H1 (cell line): Measurements from ENCODE around the gene MUC5AC. TPM values are rescaled to one million over a fixed set of nuclear protein-coding genes. Genes with fewer than 3 reads are reported as not detected.

Source experiments
- FOSL1 ChIP-seq: IDR thresholded peaks from 2 replicates; pipeline ENCODE4 v1.6.1; 2011; ENCODE audit warnings: mild to moderate bottlenecking, low read depth, low read length, moderate library complexity; ENCODE audit not compliant: insufficient read depth
- RXRA ChIP-seq: IDR thresholded peaks from 2 replicates; pipeline ENCODE4 v1.6.1; 2011; ENCODE audit warnings: low read depth, mild to moderate bottlenecking, low read length, moderate library complexity; ENCODE audit not compliant: insufficient read depth
- SP2 ChIP-seq: IDR thresholded peaks from 2 replicates; pipeline ENCODE4 v1.6.1; 2012; ENCODE audit warnings: mild to moderate bottlenecking, low read length, inconsistent platforms
- TAF1 ChIP-seq: IDR thresholded peaks from 2 replicates; pipeline ENCODE4 v1.6.1; 2011; ENCODE audit warnings: mild to moderate bottlenecking, low read depth, low read length
- TCF12 ChIP-seq: IDR thresholded peaks from 2 replicates; pipeline ENCODE4 v1.6.1; 2011; ENCODE audit warnings: low read depth, mild to moderate bottlenecking, low read length
- YY1 ChIP-seq: IDR thresholded peaks from 2 replicates; pipeline ENCODE4 v1.6.1; 2011; ENCODE audit warnings: low read depth, mild to moderate bottlenecking, low read length
- polyA plus RNA-seq, 7 experiments: library from polyadenylated mRNA; depleted of rRNA in 3 of 7; stranded (reverse) in 5 of 7; unstranded in 2 of 7; fragments of >200 nt in 5 of 7; fragments of 200-250 nt in 2 of 7; gene quantifications; 1 replicate in 5 of 7; 2 replicates in 1 of 7; 4 replicates in 1 of 7; pipeline versions ENCODE4 v1.2.1 to v1.2.3, GENCODE V29; 2011 to 2013; ENCODE audit warnings: missing spikeins in 2 of 7, mixed read lengths in 2 of 7
- total RNA-seq: library from RNA; stranded (reverse); fragmentation: NEBNext Ultra II Directional; extraction: Animal tissue kit (Norgen Biotek cat#: 25700); gene quantifications from 2 replicates; pipeline ENCODE4 v1.2.1, GENCODE V29; 2021

The MUC5AC gene
- total and polyA plus RNA-seq, 2 of the 8 experiments (the other 6 are each of a cell fraction or from before 2014, with no cell fraction given): not detected

DNA sequence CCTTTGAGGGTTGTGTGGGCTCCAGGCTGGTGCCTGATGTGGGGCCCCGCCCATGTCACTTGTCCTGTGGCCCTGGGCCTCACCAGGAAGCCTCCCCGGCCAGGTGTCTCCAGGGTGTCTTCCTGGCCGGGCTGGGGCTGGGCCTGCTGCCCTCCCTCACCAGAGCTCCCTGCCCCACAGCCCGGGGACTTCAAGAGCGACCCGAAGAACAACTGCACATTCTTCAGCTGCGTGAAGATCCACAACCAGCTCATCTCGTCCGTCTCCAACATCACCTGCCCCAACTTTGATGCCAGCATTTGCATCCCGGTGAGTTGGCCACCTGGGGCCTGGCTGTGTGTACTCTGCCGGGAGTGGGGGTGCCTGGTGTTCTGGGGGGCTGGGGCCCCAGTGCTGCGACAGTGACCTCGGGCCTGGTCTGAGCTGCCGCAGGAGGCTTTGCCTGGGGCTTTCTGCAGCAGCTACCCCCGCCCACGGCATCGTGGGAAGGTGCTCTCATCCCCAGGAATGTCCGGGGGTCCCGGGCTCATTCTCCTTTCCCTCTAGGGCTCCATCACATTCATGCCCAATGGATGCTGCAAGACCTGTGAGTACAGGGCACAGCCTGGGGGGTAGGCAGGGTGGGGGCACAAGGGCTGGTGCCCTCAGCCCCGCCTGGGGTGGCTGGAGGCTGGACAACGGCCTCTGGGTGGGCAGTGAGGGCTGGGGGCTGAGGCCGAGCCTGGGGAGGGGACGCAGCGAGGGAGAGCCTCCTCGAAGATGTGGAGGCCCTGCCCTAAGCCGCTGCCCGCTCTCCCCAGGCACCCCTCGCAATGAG, 48.4 kb upstream of the MUC5AC start (continued):
- TF ChIP-seq RXRA (no peak), FOSL1 (no peak), TCF12 (no peak), SP2 (no peak), YY1 (no peak), TAF1 (no peak)
